Muscle layer of colon (tissue), 2 donors: ENCODE measurements around the gene PCCB.
"Not testable (repeated sequence)": the region's sequence is repeated elsewhere in the genome, so short reads cannot be mapped to it uniquely, and the experiment has no call there.

Experiments used
- H3K27ac ChIP-seq: one replicate; pipeline ENCODE4 v1.7.0; 2013; ENCODE audit warnings: low read depth, mild to moderate bottlenecking, low read length, moderate library complexity
- H3K27me3 ChIP-seq, 2 donors: one replicate each; pipeline ENCODE4 v1.7.0; 2013; ENCODE audit warnings: low read length in 2 of 2, mild to moderate bottlenecking in 2 of 2; ENCODE audit not compliant: insufficient read depth in 2 of 2, control insufficient read depth in 1 of 2
- H3K36me3 ChIP-seq: one replicate; pipeline ENCODE4 v1.7.0; 2013; ENCODE audit warnings: mild to moderate bottlenecking, low read length; ENCODE audit not compliant: insufficient read depth
- H3K4me1 ChIP-seq: one replicate; pipeline ENCODE4 v1.7.0; 2013; ENCODE audit warnings: mild to moderate bottlenecking, low read length; ENCODE audit not compliant: insufficient read depth
- H3K4me3 ChIP-seq, 2 donors: one replicate each; pipeline ENCODE4 v1.7.0; 2013; ENCODE audit warnings: low read length in 2 of 2, low read depth in 1 of 2, mild to moderate bottlenecking in 1 of 2, moderate library complexity in 1 of 2
- H3K9ac ChIP-seq: one replicate; pipeline ENCODE4 v1.7.0; 2013; ENCODE audit warnings: low read length
- H3K9me3 ChIP-seq: one replicate; pipeline ENCODE4 v1.7.0; 2013; ENCODE audit warnings: mild to moderate bottlenecking, low read length
- donor health status: abdominal sarcoma.
- donor health status: Adenocarcinoma of cecum.

PCCB gene

GRCh38 chr3:136327671-136328070, 77.5 kb downstream of the PCCB start:
- peaks cover 29% of the 10 kb centered on the region for H3K36me3 ChIP-seq
- no peaks in the 10 kb centered on the region for H3K4me1 ChIP-seq

GRCh38 chr3:136329593-136329992, 79.5 kb downstream of the PCCB start:
- H3K36me3 ChIP-seq = peaks cover 29% of the 10 kb centered on the region
- no peak overlapping the region for H3K4me3 ChIP-seq
- no peak overlapping the region for H3K27ac ChIP-seq
- H3K9ac ChIP-seq = no peak overlapping the region
- H3K27me3 ChIP-seq = no peaks in the 10 kb centered on the region
- no peaks in the 10 kb centered on the region for H3K9me3 ChIP-seq
- H3K4me1 ChIP-seq = no peaks in the 10 kb centered on the region

More at GRCh38 chr3:136327671-136328070, 77.5 kb downstream of the PCCB start:
- no peaks in the 10 kb centered on the region for H3K9me3 ChIP-seq
- H3K27me3 ChIP-seq = no peaks in the 10 kb centered on the region
- no peak overlapping the region for H3K9ac ChIP-seq
- H3K4me3 ChIP-seq = no peak overlapping the region
- H3K27ac ChIP-seq = no peak overlapping the region

- no peaks in the 10 kb centered on the region for H3K9me3 ChIP-seq
- H3K4me3 ChIP-seq = no peak overlapping the region
- H3K36me3 ChIP-seq = peaks cover 32% of the 10 kb centered on the region
- H3K4me1 ChIP-seq = no peaks in the 10 kb centered on the region
- H3K27ac ChIP-seq = no peak overlapping the region
- H3K27me3 ChIP-seq = no peaks in the 10 kb centered on the region
- H3K9ac ChIP-seq = no peak overlapping the region
These were observed 80.8 kb downstream of the PCCB start for GRCh38 chr3:136330900-136331299.

- Histone ChIP-seq H3K9me3 (no peaks in the 10 kb centered on the region), H3K9ac (no peak overlapping the region), H3K4me3 (no peak overlapping the region), H3K36me3 (peaks cover 34% of the 10 kb centered on the region), H3K27ac (no peak overlapping the region), H3K27me3 (no peaks in the 10 kb centered on the region), H3K4me1 (no peaks in the 10 kb centered on the region)
These were observed 82.2 kb downstream of the PCCB start for GRCh38 chr3:136332302-136332701.

GRCh38 chr3:136332776-136333175, 82.6 kb downstream of the PCCB start:
- H3K9ac ChIP-seq = no peak overlapping the region
- H3K9me3 ChIP-seq = no peaks in the 10 kb centered on the region
- H3K4me3 ChIP-seq = no peak overlapping the region
- peaks cover 30% of the 10 kb centered on the region for H3K36me3 ChIP-seq
- no peaks in the 10 kb centered on the region for H3K27me3 ChIP-seq
- H3K27ac ChIP-seq = no peak overlapping the region
- no peaks in the 10 kb centered on the region for H3K4me1 ChIP-seq

GRCh38 chr3:136334209-136334608, 84.1 kb downstream of the PCCB start:
- no peak overlapping the region for H3K27ac ChIP-seq
- no peaks in the 10 kb centered on the region for H3K9me3 ChIP-seq
- no peaks in the 10 kb centered on the region for H3K27me3 ChIP-seq
- no peaks in the 10 kb centered on the region for H3K4me1 ChIP-seq
- H3K9ac ChIP-seq = no peak overlapping the region
- H3K4me3 ChIP-seq = no peak overlapping the region
- peaks cover 15% of the 10 kb centered on the region for H3K36me3 ChIP-seq

GRCh38 chr3:136334726-136335125, 84.6 kb downstream of the PCCB start:
- H3K27ac ChIP-seq, H3K9ac ChIP-seq, H3K27me3 ChIP-seq, H3K9me3 ChIP-seq, H3K4me3 ChIP-seq, H3K4me1 ChIP-seq: not testable (repeated sequence)
- peaks cover 10% of the 10 kb centered on the region for H3K36me3 ChIP-seq

GRCh38 chr3:136336329-136337100, 86.4 kb downstream of the PCCB start:
- Histone ChIP-seq H3K9me3 (no peaks in the 10 kb centered on the region), H3K4me3 (no peak overlapping the region), H3K4me1 (no peaks in the 10 kb centered on the region), H3K27ac (no peak overlapping the region), H3K9ac (no peak overlapping the region), H3K36me3 (peaks cover 13% of the 10 kb centered on the region), H3K27me3 (no peaks in the 10 kb centered on the region)

- Histone ChIP-seq H3K36me3 (peaks cover 8% of the 10 kb centered on the region), H3K4me3 (no peak overlapping the region), H3K4me1 (peaks cover 7% of the 10 kb centered on the region), H3K9ac (no peak overlapping the region), H3K27me3 (no peaks in the 10 kb centered on the region), H3K27ac (no peak overlapping the region), H3K9me3 (no peaks in the 10 kb centered on the region)
These were observed 93.3 kb downstream of the PCCB start for GRCh38 chr3:136343446-136343845.

- Histone ChIP-seq H3K9ac (no peak overlapping the region), H3K27ac (peak overlapping the region; percentile 53), H3K36me3 (peaks cover 10% of the 10 kb centered on the region), H3K9me3 (no peaks in the 10 kb centered on the region), H3K27me3 (no peaks in the 10 kb centered on the region), H3K4me3 (no peak overlapping the region), H3K4me1 (peaks cover 7% of the 10 kb centered on the region)
These were observed 93.9 kb downstream of the PCCB start for GRCh38 chr3:136343873-136344555.

- H3K4me1 ChIP-seq = peaks cover 19% of the 10 kb centered on the region
- no peak overlapping the region for H3K4me3 ChIP-seq
- H3K9me3 ChIP-seq = no peaks in the 10 kb centered on the region
- H3K36me3 ChIP-seq = peaks cover 11% of the 10 kb centered on the region
- no peak overlapping the region for H3K9ac ChIP-seq
- no peaks in the 10 kb centered on the region for H3K27me3 ChIP-seq
- no peak overlapping the region for H3K27ac ChIP-seq
These were observed 96.3 kb downstream of the PCCB start for GRCh38 chr3:136346486-136346885.

- Histone ChIP-seq H3K27ac (no peak overlapping the region), H3K4me3 (no peak overlapping the region), H3K9ac (no peak overlapping the region), H3K27me3 (no peaks in the 10 kb centered on the region), H3K36me3 (peaks cover 7% of the 10 kb centered on the region), H3K4me1 (peaks cover 15% of the 10 kb centered on the region), H3K9me3 (no peaks in the 10 kb centered on the region)
These were observed 100.0 kb downstream of the PCCB start for GRCh38 chr3:136350132-136350531.
